ENCODE measurements around the gene TSTD1.

- TF ChIP-seq, protein P1, sequence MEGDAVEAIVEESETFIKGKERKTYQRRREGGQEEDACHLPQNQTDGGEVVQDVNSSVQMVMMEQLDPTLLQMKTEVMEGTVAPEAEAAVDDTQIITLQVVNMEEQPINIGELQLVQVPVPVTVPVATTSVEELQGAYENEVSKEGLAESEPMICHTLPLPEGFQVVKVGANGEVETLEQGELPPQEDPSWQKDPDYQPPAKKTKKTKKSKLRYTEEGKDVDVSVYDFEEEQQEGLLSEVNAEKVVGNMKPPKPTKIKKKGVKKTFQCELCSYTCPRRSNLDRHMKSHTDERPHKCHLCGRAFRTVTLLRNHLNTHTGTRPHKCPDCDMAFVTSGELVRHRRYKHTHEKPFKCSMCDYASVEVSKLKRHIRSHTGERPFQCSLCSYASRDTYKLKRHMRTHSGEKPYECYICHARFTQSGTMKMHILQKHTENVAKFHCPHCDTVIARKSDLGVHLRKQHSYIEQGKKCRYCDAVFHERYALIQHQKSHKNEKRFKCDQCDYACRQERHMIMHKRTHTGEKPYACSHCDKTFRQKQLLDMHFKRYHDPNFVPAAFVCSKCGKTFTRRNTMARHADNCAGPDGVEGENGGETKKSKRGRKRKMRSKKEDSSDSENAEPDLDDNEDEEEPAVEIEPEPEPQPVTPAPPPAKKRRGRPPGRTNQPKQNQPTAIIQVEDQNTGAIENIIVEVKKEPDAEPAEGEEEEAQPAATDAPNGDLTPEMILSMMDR (IDR thresholded peaks at IDR 0.05 in 2 of 3, conservative IDR thresholded peaks at IDR 0.05 in 1 of 3; ENCODE audit: control insufficient read depth in 2 of 3, extremely low read depth in 1 of 3, insufficient read depth in 1 of 3, low read depth in 3 of 3, low read length in 3 of 3), result no peak
- TF ChIP-seq SP1 (IDR thresholded peaks at IDR 0.05; ENCODE audit: low read depth, low read length), result no peak
- TF ChIP-seq SIX5 (IDR thresholded peaks at IDR 0.05; ENCODE audit: low read depth, low read length, severe bottlenecking), result no peak
- no peak for TF ChIP-seq POLR2AphosphoS5 (IDR thresholded peaks at IDR 0.05; ENCODE audit: low read length)
- TF ChIP-seq POLR2A (IDR thresholded peaks at IDR 0.05; ENCODE audit: low read depth, low read length), result no peak
- TF ChIP-seq NR2C2 (IDR thresholded peaks at IDR 0.05; ENCODE audit: borderline replicate concordance, control insufficient read depth, insufficient read length, low read depth), result no peak
- TF ChIP-seq TCF3 (IDR thresholded peaks at IDR 0.05; ENCODE audit: borderline replicate concordance, insufficient read depth, low read depth, low read length), result no peak
- TF ChIP-seq, protein P2, sequence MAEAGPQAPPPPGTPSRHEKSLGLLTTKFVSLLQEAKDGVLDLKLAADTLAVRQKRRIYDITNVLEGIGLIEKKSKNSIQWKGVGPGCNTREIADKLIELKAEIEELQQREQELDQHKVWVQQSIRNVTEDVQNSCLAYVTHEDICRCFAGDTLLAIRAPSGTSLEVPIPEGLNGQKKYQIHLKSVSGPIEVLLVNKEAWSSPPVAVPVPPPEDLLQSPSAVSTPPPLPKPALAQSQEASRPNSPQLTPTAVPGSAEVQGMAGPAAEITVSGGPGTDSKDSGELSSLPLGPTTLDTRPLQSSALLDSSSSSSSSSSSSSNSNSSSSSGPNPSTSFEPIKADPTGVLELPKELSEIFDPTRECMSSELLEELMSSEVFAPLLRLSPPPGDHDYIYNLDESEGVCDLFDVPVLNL (IDR thresholded peaks at IDR 0.05; ENCODE audit: low read depth, low read length), result no peak
- TF ChIP-seq SREBF1 (IDR thresholded peaks at IDR 0.05; ENCODE audit: low read length), result no peak
- no peak for TF ChIP-seq YBX1 (IDR thresholded peaks at IDR 0.05)
These were observed 25.7 kb downstream of the TSTD1 start for GRCh38 chr1:161013131-161013487.
